Measurements from ENCODE around the gene PPFIA1. TPM values are rescaled to one million over a fixed set of nuclear protein-coding genes. Genes with fewer than 3 reads are reported as not detected.

Gene PPFIA1
- total RNA-seq, 2 experiments from 2014 or later = 34.6 to 53.9 TPM

DNA sequence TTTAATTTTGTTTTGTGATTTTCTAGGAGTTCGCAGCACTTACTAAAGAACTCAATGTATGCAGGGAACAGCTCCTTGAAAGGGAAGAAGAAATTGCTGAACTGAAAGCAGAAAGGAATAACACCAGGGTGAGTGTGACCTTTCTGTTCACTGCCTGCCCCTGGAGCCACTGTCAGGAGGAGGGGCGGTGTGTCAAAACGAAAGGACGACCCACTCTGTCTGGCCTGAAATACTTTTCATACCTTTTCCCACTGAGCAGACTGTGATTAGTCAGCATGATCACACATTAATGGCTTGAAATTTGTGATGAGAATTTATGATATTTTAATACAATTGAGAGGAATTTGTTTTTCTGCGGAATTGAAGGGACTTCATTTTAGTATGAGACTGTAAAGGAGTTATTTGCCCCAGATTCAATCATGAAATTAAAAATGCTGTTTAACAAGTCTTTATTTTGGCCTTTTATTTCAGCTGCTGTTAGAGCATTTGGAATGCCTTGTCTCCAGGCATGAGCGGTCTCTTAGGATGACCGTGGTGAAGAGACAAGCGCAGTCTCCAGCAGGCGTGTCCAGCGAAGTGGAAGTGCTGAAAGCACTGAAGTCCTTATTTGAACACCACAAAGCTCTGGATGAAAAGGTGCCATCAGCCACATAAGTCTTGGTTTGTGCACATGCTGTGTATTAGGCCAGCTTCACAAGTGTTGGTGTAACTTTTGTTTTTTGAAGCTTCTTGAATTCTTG, 54.1 kb downstream of the PPFIA1 start:
- no peak overlapping the region for H3K4me3 ChIP-seq (ENCODE audit: low read depth, low read length, poor library complexity, severe bottlenecking)
- H2AFZ ChIP-seq (ENCODE audit: low read length) = no peak overlapping the region
- TF ChIP-seq CTCF (conservative IDR thresholded peaks at IDR 0.05; ENCODE audit: low read length) = no peak
- TF ChIP-seq EZH2phosphoT487 (IDR thresholded peaks at IDR 0.05; ENCODE audit: borderline replicate concordance, low read depth, low read length) = no peak
- ChIA-PET POLR2A (no interaction called here), CTCF (ENCODE audit: unreplicated experiment) (no interaction called here)
- no TSS peak for BruUV-seq (replicated peaks)
- intact Hi-C loops (cut with micrococcal nuclease; ENCODE audit: unreplicated experiment) = no loop called here
- no peaks in the 10 kb centered on the region for H3K9me3 ChIP-seq (ENCODE audit: low read length)
- H3K36me3 ChIP-seq (ENCODE audit: insufficient read depth, low read length) = peaks cover 58% of the 10 kb centered on the region
- DNase-seq (ENCODE audit: low spot score) = no peak
- no peaks in the 10 kb centered on the region for H3K79me2 ChIP-seq (ENCODE audit: insufficient read depth, low read depth, low read length)
- H4K20me1 ChIP-seq (ENCODE audit: insufficient read depth, low read length) = no peaks in the 10 kb centered on the region
- H3K4me1 ChIP-seq (ENCODE audit: insufficient read depth, low read length, poor library complexity, severe bottlenecking) = no peaks in the 10 kb centered on the region
- no peaks in the 10 kb centered on the region for H3K9me2 ChIP-seq (ENCODE audit: insufficient read depth, low read length)
- H3K4me2 ChIP-seq (ENCODE audit: low read length) = no peak overlapping the region
- no peak overlapping the region for H3K27ac ChIP-seq (ENCODE audit: low read depth, low read length, poor library complexity, severe bottlenecking)

GRCh38 chr11:70325824-70326223, 55.3 kb downstream of the PPFIA1 start:
- no peaks in the 10 kb centered on the region for H3K9me3 ChIP-seq (ENCODE audit: low read length)
- no peak overlapping the region for H3K4me3 ChIP-seq (ENCODE audit: low read depth, low read length, poor library complexity, severe bottlenecking)
- no peaks in the 10 kb centered on the region for H4K20me1 ChIP-seq (ENCODE audit: insufficient read depth, low read length)
- TF ChIP-seq CTCF (conservative IDR thresholded peaks at IDR 0.05; ENCODE audit: low read length) (no peak), EZH2phosphoT487 (IDR thresholded peaks at IDR 0.05; ENCODE audit: borderline replicate concordance, low read depth, low read length) (no peak)
- POLR2A ChIA-PET = interaction anchor here (0.6 to 0.9 kb wide), 2 partner anchors 13 to 1019 kb away, joined by 3 read pairs; no protein-coding TSS in a partner anchor
- H3K79me2 ChIP-seq (ENCODE audit: insufficient read depth, low read depth, low read length) = no peaks in the 10 kb centered on the region
- no peak for DNase-seq (ENCODE audit: low spot score)
- H3K36me3 ChIP-seq (ENCODE audit: insufficient read depth, low read length) = peaks cover 67% of the 10 kb centered on the region
- intact Hi-C loops (cut with micrococcal nuclease; ENCODE audit: unreplicated experiment) = no loop called here
- H3K4me1 ChIP-seq (ENCODE audit: insufficient read depth, low read length, poor library complexity, severe bottlenecking) = no peaks in the 10 kb centered on the region
- no peak overlapping the region for H2AFZ ChIP-seq (ENCODE audit: low read length)
- H3K9me2 ChIP-seq (ENCODE audit: insufficient read depth, low read length) = no peaks in the 10 kb centered on the region
- no peak overlapping the region for H3K4me2 ChIP-seq (ENCODE audit: low read length)
- no peak overlapping the region for H3K27ac ChIP-seq (ENCODE audit: low read depth, low read length, poor library complexity, severe bottlenecking)
- CTCF ChIA-PET (ENCODE audit: unreplicated experiment) = no interaction called here
- BruUV-seq (replicated peaks) = no TSS peak

GRCh38 chr11:70326365-70326811, 55.9 kb downstream of the PPFIA1 start:
- Histone ChIP-seq H3K4me3 (ENCODE audit: low read depth, low read length, poor library complexity, severe bottlenecking) (no peak overlapping the region), H2AFZ (ENCODE audit: low read length) (no peak overlapping the region), H3K4me1 (ENCODE audit: insufficient read depth, low read length, poor library complexity, severe bottlenecking) (no peaks in the 10 kb centered on the region), H3K9me2 (ENCODE audit: insufficient read depth, low read length) (no peaks in the 10 kb centered on the region), H3K79me2 (ENCODE audit: insufficient read depth, low read depth, low read length) (no peaks in the 10 kb centered on the region), H3K4me2 (ENCODE audit: low read length) (no peak overlapping the region), H3K36me3 (ENCODE audit: insufficient read depth, low read length) (peaks cover 67% of the 10 kb centered on the region), H3K9me3 (ENCODE audit: low read length) (no peaks in the 10 kb centered on the region), H3K27ac (ENCODE audit: low read depth, low read length, poor library complexity, severe bottlenecking) (no peak overlapping the region), H4K20me1 (ENCODE audit: insufficient read depth, low read length) (no peaks in the 10 kb centered on the region)
- intact Hi-C loops (cut with micrococcal nuclease; ENCODE audit: unreplicated experiment) = no loop called here
- CTCF ChIA-PET (ENCODE audit: unreplicated experiment) = no interaction called here
- TF ChIP-seq CTCF (conservative IDR thresholded peaks at IDR 0.05; ENCODE audit: low read length) = no peak
- TF ChIP-seq EZH2phosphoT487 (IDR thresholded peaks at IDR 0.05; ENCODE audit: borderline replicate concordance, low read depth, low read length) = no peak
- BruUV-seq (replicated peaks) = TSS peak; percentile 36
- DNase-seq (ENCODE audit: low spot score) = no peak
- POLR2A ChIA-PET = interaction anchor here (0.6 to 0.9 kb wide), 2 partner anchors 13 to 1019 kb away, joined by 3 read pairs; no protein-coding TSS in a partner anchor
